ENCODE results near the gene APPBP2.

APPBP2 gene

GRCh38 chr17:60510723-60511122 is 15.3 kb downstream of the APPBP2 start:
- Histone ChIP-seq H3K4me1 (ENCODE audit: insufficient read depth, insufficient read length) (no peaks in the 10 kb centered on the region), H3K9me3 (ENCODE audit: insufficient read depth, low read length) (no peaks in the 10 kb centered on the region), H3K27me3 (ENCODE audit: insufficient read depth, insufficient read length) (no peaks in the 10 kb centered on the region), H3K36me3 (ENCODE audit: insufficient read depth, insufficient read length, low read length) (peaks cover 21% of the 10 kb centered on the region), H3K9ac (ENCODE audit: insufficient read length, low read depth) (no peak overlapping the region), H3K4me3 (ENCODE audit: insufficient read length, low read depth) (no peak overlapping the region)
- TF ChIP-seq YY1 (IDR thresholded peaks at IDR 0.05; ENCODE audit: insufficient read depth, insufficient read length): no peak
- no peak for TF ChIP-seq SUZ12 (IDR thresholded peaks at IDR 0.05; ENCODE audit: extremely low read depth, insufficient read depth, insufficient read length)
- no peak for TF ChIP-seq ZNF274 (IDR thresholded peaks at IDR 0.05; ENCODE audit: low read depth, low read length)
- no peak for DNase-seq (ENCODE audit: low read depth, low spot score)

GRCh38 chr17:60510031-60510430 is 16.0 kb downstream of the APPBP2 start:
- Histone ChIP-seq H3K4me1 (ENCODE audit: insufficient read depth, insufficient read length) (no peaks in the 10 kb centered on the region), H3K9ac (ENCODE audit: insufficient read length, low read depth) (no peak overlapping the region), H3K27me3 (ENCODE audit: insufficient read depth, insufficient read length) (no peaks in the 10 kb centered on the region), H3K36me3 (ENCODE audit: insufficient read depth, insufficient read length, low read length) (peaks cover 21% of the 10 kb centered on the region), H3K9me3 (ENCODE audit: insufficient read depth, low read length) (no peaks in the 10 kb centered on the region), H3K4me3 (ENCODE audit: insufficient read length, low read depth) (no peak overlapping the region)
- no peak for TF ChIP-seq SUZ12 (IDR thresholded peaks at IDR 0.05; ENCODE audit: extremely low read depth, insufficient read depth, insufficient read length)
- TF ChIP-seq ZNF274 (IDR thresholded peaks at IDR 0.05; ENCODE audit: low read depth, low read length): no peak
- TF ChIP-seq YY1 (IDR thresholded peaks at IDR 0.05; ENCODE audit: insufficient read depth, insufficient read length): no peak
- no peak for DNase-seq (ENCODE audit: low read depth, low spot score)

GRCh38 chr17:60508384-60508980 is 17.6 kb downstream of the APPBP2 start:
- H3K36me3 ChIP-seq (ENCODE audit: insufficient read depth, insufficient read length, low read length): peaks cover 17% of the 10 kb centered on the region
- no peaks in the 10 kb centered on the region for H3K27me3 ChIP-seq (ENCODE audit: insufficient read depth, insufficient read length)
- no peak overlapping the region for H3K4me3 ChIP-seq (ENCODE audit: insufficient read length, low read depth)
- DNase-seq (ENCODE audit: low read depth, low spot score): no peak
- TF ChIP-seq ZNF274 (IDR thresholded peaks at IDR 0.05; ENCODE audit: low read depth, low read length) (no peak), SUZ12 (IDR thresholded peaks at IDR 0.05; ENCODE audit: extremely low read depth, insufficient read depth, insufficient read length) (no peak)
- H3K9me3 ChIP-seq (ENCODE audit: insufficient read depth, low read length): no peaks in the 10 kb centered on the region
- H3K9ac ChIP-seq (ENCODE audit: insufficient read length, low read depth): no peak overlapping the region
- no peaks in the 10 kb centered on the region for H3K4me1 ChIP-seq (ENCODE audit: insufficient read depth, insufficient read length)

GRCh38 chr17:60506312-60506711 is 19.7 kb downstream of the APPBP2 start:
- Histone ChIP-seq H3K4me3 (ENCODE audit: insufficient read length, low read depth) (no peak overlapping the region), H3K9me3 (ENCODE audit: insufficient read depth, low read length) (no peaks in the 10 kb centered on the region), H3K4me1 (ENCODE audit: insufficient read depth, insufficient read length) (no peaks in the 10 kb centered on the region), H3K36me3 (ENCODE audit: insufficient read depth, insufficient read length, low read length) (peaks cover 4% of the 10 kb centered on the region), H3K27me3 (ENCODE audit: insufficient read depth, insufficient read length) (no peaks in the 10 kb centered on the region), H3K9ac (ENCODE audit: insufficient read length, low read depth) (no peak overlapping the region)
- DNase-seq (ENCODE audit: low read depth, low spot score): no peak
- no peak for TF ChIP-seq YY1 (IDR thresholded peaks at IDR 0.05; ENCODE audit: insufficient read depth, insufficient read length)
- TF ChIP-seq ZNF274 (IDR thresholded peaks at IDR 0.05; ENCODE audit: low read depth, low read length): no peak
- no peak for TF ChIP-seq SUZ12 (IDR thresholded peaks at IDR 0.05; ENCODE audit: extremely low read depth, insufficient read depth, insufficient read length)

- Histone ChIP-seq H3K36me3 (ENCODE audit: insufficient read depth, insufficient read length, low read length) (peaks cover 26% of the 10 kb centered on the region), H3K27me3 (ENCODE audit: insufficient read depth, insufficient read length) (no peaks in the 10 kb centered on the region), H3K4me1 (ENCODE audit: insufficient read depth, insufficient read length) (no peaks in the 10 kb centered on the region), H3K9ac (ENCODE audit: insufficient read length, low read depth) (no peak overlapping the region), H3K4me3 (ENCODE audit: insufficient read length, low read depth) (no peak overlapping the region), H3K9me3 (ENCODE audit: insufficient read depth, low read length) (no peaks in the 10 kb centered on the region)
- no peak for DNase-seq (ENCODE audit: low read depth, low spot score)
- TF ChIP-seq ZNF274 (IDR thresholded peaks at IDR 0.05; ENCODE audit: low read depth, low read length): no peak
- TF ChIP-seq YY1 (IDR thresholded peaks at IDR 0.05; ENCODE audit: insufficient read depth, insufficient read length): no peak
- no peak for TF ChIP-seq SUZ12 (IDR thresholded peaks at IDR 0.05; ENCODE audit: extremely low read depth, insufficient read depth, insufficient read length)
Observed at GRCh38 chr17:60502145-60502544, 23.9 kb downstream of the APPBP2 start.

GRCh38 chr17:60501589-60501988 is 24.5 kb downstream of the APPBP2 start:
- H3K4me3 ChIP-seq (ENCODE audit: insufficient read length, low read depth): no peak overlapping the region
- TF ChIP-seq YY1 (IDR thresholded peaks at IDR 0.05; ENCODE audit: insufficient read depth, insufficient read length) (no peak), SUZ12 (IDR thresholded peaks at IDR 0.05; ENCODE audit: extremely low read depth, insufficient read depth, insufficient read length) (no peak), ZNF274 (IDR thresholded peaks at IDR 0.05; ENCODE audit: low read depth, low read length) (no peak)
- no peak for DNase-seq (ENCODE audit: low read depth, low spot score)
- peaks cover 30% of the 10 kb centered on the region for H3K36me3 ChIP-seq (ENCODE audit: insufficient read depth, insufficient read length, low read length)
- H3K9me3 ChIP-seq (ENCODE audit: insufficient read depth, low read length): no peaks in the 10 kb centered on the region
- no peaks in the 10 kb centered on the region for H3K27me3 ChIP-seq (ENCODE audit: insufficient read depth, insufficient read length)
- no peak overlapping the region for H3K9ac ChIP-seq (ENCODE audit: insufficient read length, low read depth)
- H3K4me1 ChIP-seq (ENCODE audit: insufficient read depth, insufficient read length): no peaks in the 10 kb centered on the region

- H3K4me1 ChIP-seq (ENCODE audit: insufficient read depth, insufficient read length): no peaks in the 10 kb centered on the region
- DNase-seq (ENCODE audit: low read depth, low spot score): no peak
- peaks cover 41% of the 10 kb centered on the region for H3K9me3 ChIP-seq (ENCODE audit: insufficient read depth, low read length)
- H3K36me3 ChIP-seq (ENCODE audit: insufficient read depth, insufficient read length, low read length): peaks cover 74% of the 10 kb centered on the region
- no peak for TF ChIP-seq YY1 (IDR thresholded peaks at IDR 0.05; ENCODE audit: insufficient read depth, insufficient read length)
- TF ChIP-seq SUZ12 (IDR thresholded peaks at IDR 0.05; ENCODE audit: extremely low read depth, insufficient read depth, insufficient read length): no peak
- no peak for TF ChIP-seq ZNF274 (IDR thresholded peaks at IDR 0.05; ENCODE audit: low read depth, low read length)
- H3K27me3 ChIP-seq (ENCODE audit: insufficient read depth, insufficient read length): no peaks in the 10 kb centered on the region
- H3K4me3 ChIP-seq (ENCODE audit: insufficient read length, low read depth): no peak overlapping the region
- no peak overlapping the region for H3K9ac ChIP-seq (ENCODE audit: insufficient read length, low read depth)
Observed at GRCh38 chr17:60496041-60496440, 30.0 kb downstream of the APPBP2 start.
